Activated CD4-positive, alpha-beta memory T cell treated with anti-CD3 and anti-CD28 coated beads, Interleukin-2, amount 10 ng/mL, durations not matched to agents 7 days and 5 days (primary cell): Measurements from ENCODE around the gene PIK3AP1. TPM values are rescaled to one million over a fixed set of nuclear protein-coding genes. Genes with fewer than 3 reads are reported as not detected.
"Not testable (repeated sequence)": the region's sequence is repeated elsewhere in the genome, so short reads cannot be mapped to it uniquely, and the experiment has no call there.

Experiments used
- CTCF ChIA-PET: fragments of 350-600 bp; sonication (Branson Sonifier 250); formaldehyde crosslinking; loops from one replicate; lab custom pipeline; 2021; ENCODE audit warnings: antibody characterized with exemption, inconsistent platforms; lab: Charles Lee
- POLR2A ChIA-PET: fragments of 350-600 bp; sonication (Branson Sonifier 250); formaldehyde crosslinking; loops from one replicate; lab custom pipeline; 2021; ENCODE audit warnings: antibody characterized with exemption; lab: Charles Lee
- DNase-seq: peaks from one replicate; pipeline ENCODE4 v3.0.0-alpha.2; 2020
- H3K27ac Mint-ChIP-seq: one replicate; pipeline ENCODE4 v1.8.0; 2021; ENCODE audit warnings: mild to moderate bottlenecking, mixed read lengths
- H3K27me3 Mint-ChIP-seq: one replicate; pipeline ENCODE4 v1.8.0; 2021; ENCODE audit warnings: mixed read lengths
- H3K36me3 Mint-ChIP-seq: one replicate; pipeline ENCODE4 v1.8.0; 2021; ENCODE audit warnings: low read depth, mixed read lengths
- H3K4me1 Mint-ChIP-seq: one replicate; pipeline ENCODE4 v1.8.0; 2021; ENCODE audit warnings: mixed read lengths
- H3K4me3 Mint-ChIP-seq: one replicate; pipeline ENCODE4 v1.8.0; 2021; ENCODE audit warnings: mild to moderate bottlenecking, mixed read lengths
- H3K9me3 Mint-ChIP-seq: one replicate; pipeline ENCODE4 v1.8.0; 2021; ENCODE audit warnings: mixed read lengths
- total RNA-seq, 2 experiments: library from RNA; stranded (reverse); gene quantifications; one replicate each; pipeline ENCODE4 v1.2.3, GENCODE V29; 2021

Gene PIK3AP1
- total RNA-seq, 2 experiments from 2014 or later: 5.7 to 6.6 TPM

GRCh38 chr10:96690755-96691730, 29.3 kb downstream of the PIK3AP1 start:
- peaks cover 32% of the 10 kb centered on the region for H3K4me1 Mint-ChIP-seq
- H3K27me3 Mint-ChIP-seq: no peaks in the 10 kb centered on the region
- DNase-seq: no peak
- ChIA-PET CTCF (no interaction called here), POLR2A (no interaction called here)
- no peak overlapping the region for H3K4me3 Mint-ChIP-seq
- no peak overlapping the region for H3K27ac Mint-ChIP-seq
- H3K36me3 Mint-ChIP-seq: no peaks in the 10 kb centered on the region
- H3K9me3 Mint-ChIP-seq: no peaks in the 10 kb centered on the region

GRCh38 chr10:96688789-96689188, 31.5 kb downstream of the PIK3AP1 start:
- Mint-ChIP-seq H3K9me3 (no peaks in the 10 kb centered on the region), H3K27me3 (no peaks in the 10 kb centered on the region), H3K4me1 (peaks cover 19% of the 10 kb centered on the region), H3K4me3 (no peak overlapping the region), H3K36me3 (no peaks in the 10 kb centered on the region), H3K27ac (no peak overlapping the region)
- POLR2A ChIA-PET: no interaction called here
- no peak for DNase-seq
- CTCF ChIA-PET: interaction anchor here (0.7 kb wide), 1 partner anchor 141 kb away, joined by 4 read pairs; no protein-coding TSS in a partner anchor

- H3K36me3 Mint-ChIP-seq: no peaks in the 10 kb centered on the region
- DNase-seq: no peak
- peaks cover 11% of the 10 kb centered on the region for H3K4me1 Mint-ChIP-seq
- no peak overlapping the region for H3K4me3 Mint-ChIP-seq
- H3K9me3 Mint-ChIP-seq: no peaks in the 10 kb centered on the region
- ChIA-PET CTCF (no interaction called here), POLR2A (no interaction called here)
- no peaks in the 10 kb centered on the region for H3K27me3 Mint-ChIP-seq
- H3K27ac Mint-ChIP-seq: no peak overlapping the region
Measured at GRCh38 chr10:96687317-96688012, 32.8 kb downstream of the PIK3AP1 start.

- CTCF ChIA-PET: no interaction called here
Measured at GRCh38 chr10:96686514-96686913, 33.8 kb downstream of the PIK3AP1 start.

GRCh38 chr10:96685306-96685705, 35.0 kb downstream of the PIK3AP1 start:
- Mint-ChIP-seq H3K9me3 (peaks cover 6% of the 10 kb centered on the region), H3K4me1 (peaks cover 6% of the 10 kb centered on the region), H3K27me3 (peaks cover 3% of the 10 kb centered on the region), H3K27ac (no peak overlapping the region), H3K4me3 (no peak overlapping the region), H3K36me3 (no peaks in the 10 kb centered on the region)
- CTCF ChIA-PET: no interaction called here
- POLR2A ChIA-PET: no interaction called here
- no peak for DNase-seq

More at GRCh38 chr10:96686514-96686913, 33.8 kb downstream of the PIK3AP1 start:
- no peaks in the 10 kb centered on the region for H3K36me3 Mint-ChIP-seq
- DNase-seq: no peak
- POLR2A ChIA-PET: no interaction called here
- H3K4me1 Mint-ChIP-seq: peaks cover 11% of the 10 kb centered on the region
- H3K27ac Mint-ChIP-seq: no peak overlapping the region
- H3K27me3 Mint-ChIP-seq: no peaks in the 10 kb centered on the region
- no peaks in the 10 kb centered on the region for H3K9me3 Mint-ChIP-seq
- H3K4me3 Mint-ChIP-seq: no peak overlapping the region

- DNase-seq: no peak
- H3K4me1 Mint-ChIP-seq: peaks cover 6% of the 10 kb centered on the region
- H3K27me3 Mint-ChIP-seq: peaks cover 3% of the 10 kb centered on the region
- ChIA-PET POLR2A (no interaction called here), CTCF (no interaction called here)
- H3K4me3 Mint-ChIP-seq: no peak overlapping the region
- peaks cover 7% of the 10 kb centered on the region for H3K9me3 Mint-ChIP-seq
- H3K36me3 Mint-ChIP-seq: no peaks in the 10 kb centered on the region
- H3K27ac Mint-ChIP-seq: no peak overlapping the region
Measured at GRCh38 chr10:96684826-96685225, 35.5 kb downstream of the PIK3AP1 start.

GRCh38 chr10:96683710-96684109, 36.6 kb downstream of the PIK3AP1 start:
- ChIA-PET POLR2A (no interaction called here), CTCF (no interaction called here)
- no peak for DNase-seq
- H3K27me3 Mint-ChIP-seq: peaks cover 3% of the 10 kb centered on the region
- H3K36me3 Mint-ChIP-seq: no peaks in the 10 kb centered on the region
- peaks cover 7% of the 10 kb centered on the region for H3K9me3 Mint-ChIP-seq
- H3K4me3 Mint-ChIP-seq: no peak overlapping the region
- peaks cover 6% of the 10 kb centered on the region for H3K4me1 Mint-ChIP-seq
- H3K27ac Mint-ChIP-seq: no peak overlapping the region

- Mint-ChIP-seq H3K9me3 (peaks cover 7% of the 10 kb centered on the region), H3K36me3 (no peaks in the 10 kb centered on the region), H3K4me1 (peaks cover 6% of the 10 kb centered on the region), H3K27ac (no peak overlapping the region), H3K4me3 (no peak overlapping the region), H3K27me3 (peaks cover 3% of the 10 kb centered on the region)
- no peak for DNase-seq
- ChIA-PET POLR2A (no interaction called here), CTCF (no interaction called here)
Measured at GRCh38 chr10:96683065-96683464, 37.2 kb downstream of the PIK3AP1 start.

GRCh38 chr10:96681524-96681923, 38.8 kb downstream of the PIK3AP1 start:
- ChIA-PET POLR2A (no interaction called here), CTCF (no interaction called here)
- peaks cover 3% of the 10 kb centered on the region for H3K27me3 Mint-ChIP-seq
- no peaks in the 10 kb centered on the region for H3K4me1 Mint-ChIP-seq
- H3K27ac Mint-ChIP-seq: no peak overlapping the region
- no peaks in the 10 kb centered on the region for H3K36me3 Mint-ChIP-seq
- no peak overlapping the region for H3K4me3 Mint-ChIP-seq
- no peak for DNase-seq
- peaks cover 7% of the 10 kb centered on the region for H3K9me3 Mint-ChIP-seq

GRCh38 chr10:96680463-96680862, 39.9 kb downstream of the PIK3AP1 start:
- CTCF ChIA-PET, H3K4me3 Mint-ChIP-seq, DNase-seq, H3K4me1 Mint-ChIP-seq, H3K27me3 Mint-ChIP-seq, H3K27ac Mint-ChIP-seq, H3K36me3 Mint-ChIP-seq, POLR2A ChIA-PET, H3K9me3 Mint-ChIP-seq: not testable (repeated sequence)

- Mint-ChIP-seq H3K27ac (no peak overlapping the region), H3K27me3 (peaks cover 3% of the 10 kb centered on the region), H3K4me3 (no peak overlapping the region), H3K4me1 (no peaks in the 10 kb centered on the region), H3K36me3 (no peaks in the 10 kb centered on the region), H3K9me3 (peaks cover 7% of the 10 kb centered on the region)
- ChIA-PET CTCF (interaction anchor here (1.3 kb wide), 1 partner anchor 36 kb away, joined by 3 read pairs; no protein-coding TSS in a partner anchor), POLR2A (no interaction called here)
- DNase-seq: no peak
Measured at GRCh38 chr10:96678725-96679124, 41.6 kb downstream of the PIK3AP1 start.

GRCh38 chr10:96676272-96677112, 43.8 kb downstream of the PIK3AP1 start:
- Mint-ChIP-seq H3K4me3 (no peak overlapping the region), H3K27ac (no peak overlapping the region), H3K9me3 (peaks cover 7% of the 10 kb centered on the region), H3K4me1 (no peaks in the 10 kb centered on the region), H3K36me3 (no peaks in the 10 kb centered on the region), H3K27me3 (peaks cover 3% of the 10 kb centered on the region)
- DNase-seq: no peak
- ChIA-PET CTCF (no interaction called here), POLR2A (no interaction called here)

- H3K4me3 Mint-ChIP-seq: no peak overlapping the region
- no peak overlapping the region for H3K27ac Mint-ChIP-seq
- H3K36me3 Mint-ChIP-seq: no peaks in the 10 kb centered on the region
- no peak for DNase-seq
- H3K4me1 Mint-ChIP-seq: peaks cover 1% of the 10 kb centered on the region
- ChIA-PET CTCF (no interaction called here), POLR2A (no interaction called here)
- peaks cover 3% of the 10 kb centered on the region for H3K27me3 Mint-ChIP-seq
- peaks cover 5% of the 10 kb centered on the region for H3K9me3 Mint-ChIP-seq
Measured at GRCh38 chr10:96675846-96676245, 44.5 kb downstream of the PIK3AP1 start.
